Esophagus (tissue), 2 donors: Measurements from ENCODE around the gene NDST4. TPM values are rescaled to one million over a fixed set of nuclear protein-coding genes. Genes with fewer than 3 reads are reported as not detected.

Source experiments
- H3K27ac ChIP-seq, 2 donors: one replicate each; pipeline ENCODE4 v1.5.1; 2013; ENCODE audit warnings: low read depth in 2 of 2, mild to moderate bottlenecking in 2 of 2, inconsistent platforms in 1 of 2, low read length in 1 of 2, moderate library complexity in 1 of 2
- H3K27me3 ChIP-seq, 2 donors: one replicate each; pipeline ENCODE4 v1.6.1; 2013; ENCODE audit warnings: low read length in 2 of 2, control low read depth in 1 of 2, mild to moderate bottlenecking in 1 of 2; ENCODE audit not compliant: insufficient read depth in 2 of 2, control insufficient read depth in 1 of 2
- H3K36me3 ChIP-seq, 2 donors: one replicate each; pipeline ENCODE4 v1.6.1; 2013; ENCODE audit warnings: low read length in 1 of 2; ENCODE audit not compliant: control insufficient read depth in 2 of 2, insufficient read depth in 2 of 2
- H3K4me1 ChIP-seq, 2 donors: one replicate each; pipeline ENCODE4 v1.6.1; 2013; ENCODE audit warnings: low read length in 1 of 2; ENCODE audit not compliant: control insufficient read depth in 2 of 2, insufficient read depth in 2 of 2
- H3K4me3 ChIP-seq, 2 donors: one replicate each; pipeline ENCODE4 v1.5.1; 2013; ENCODE audit warnings: low read length in 2 of 2, mild to moderate bottlenecking in 2 of 2, low read depth in 1 of 2, moderate library complexity in 1 of 2
- H3K9me3 ChIP-seq, 2 donors: one replicate each; pipeline ENCODE4 v1.6.1; 2013; ENCODE audit warnings: mild to moderate bottlenecking in 2 of 2, low read depth in 1 of 2, low read length in 1 of 2, moderate library complexity in 1 of 2; ENCODE audit not compliant: control insufficient read depth in 2 of 2, insufficient read depth in 1 of 2
- WGBS, 2 donors: extraction: QIAGEN DNeasy Blood & Tissue Kit; methylation state at CpG; one replicate each; pipeline ENCODE4 v1.1.7; 2013; 5-methylcytosine and 5-hydroxymethylcytosine counted together
- polyA plus RNA-seq, 2 donors: library from polyadenylated mRNA; stranded (reverse); fragments of 200-250 nt; gene quantifications; one replicate each; pipeline ENCODE4 v1.2.3, GENCODE V29; 2013
- donor health status: healthy with polysubstance abuse.
- donor health status: Bipolar disorder and iron deficiency.

NDST4 gene
- polyA plus RNA-seq, result not detected

GRCh38 chr4:115113506-115114106 is at the start of gene NDST4:
Gene NDST4, minus strand, starts transcription at chr4:115113620. Its CDS starts 36,584 bp downstream, at chr4:115077036.
- Histone ChIP-seq H3K4me1 (no peaks in the 10 kb centered on the region), H3K9me3 (no peaks in the 10 kb centered on the region), H3K36me3 (no peaks in the 10 kb centered on the region), H3K27ac (no peak within 1 kb of the TSS), H3K4me3 (no peak within 1 kb of the TSS), H3K27me3 (no peaks in the 10 kb centered on the region)
- 22 to 26% methylated on average over 10 of the region's 10 CpGs for WGBS, 2 donors

GRCh38 chr4:115159141-115159540 is 45.7 kb upstream of the NDST4 start:
- no peaks in the 10 kb centered on the region for H3K36me3 ChIP-seq
- no peak overlapping the region for H3K4me3 ChIP-seq
- no peak overlapping the region for H3K27ac ChIP-seq
- H3K4me1 ChIP-seq, result no peaks in the 10 kb centered on the region
- WGBS, 2 donors, result 29 to 44% methylated on average over 1 of the region's 1 CpG
- no peaks in the 10 kb centered on the region for H3K9me3 ChIP-seq
- H3K27me3 ChIP-seq, result no peaks in the 10 kb centered on the region

- Histone ChIP-seq H3K9me3 (no peaks in the 10 kb centered on the region), H3K36me3 (no peaks in the 10 kb centered on the region), H3K4me1 (no peaks in the 10 kb centered on the region), H3K4me3 (no peak overlapping the region), H3K27me3 (no peaks in the 10 kb centered on the region), H3K27ac (no peak overlapping the region)
- 78 to 86% methylated on average over 2 of the region's 2 CpGs for WGBS, 2 donors
Observed at GRCh38 chr4:115158296-115158695, 44.9 kb upstream of the NDST4 start.

- H3K36me3 ChIP-seq, result no peaks in the 10 kb centered on the region
Observed at GRCh38 chr4:115154826-115155225, 41.4 kb upstream of the NDST4 start.

GRCh38 chr4:115152965-115153364 is 39.5 kb upstream of the NDST4 start:
- H3K9me3 ChIP-seq, result no peaks in the 10 kb centered on the region
- no peak overlapping the region for H3K4me3 ChIP-seq
- H3K4me1 ChIP-seq, result no peaks in the 10 kb centered on the region
- no peak overlapping the region for H3K27ac ChIP-seq
- H3K36me3 ChIP-seq, result no peaks in the 10 kb centered on the region
- H3K27me3 ChIP-seq, result no peaks in the 10 kb centered on the region

More at GRCh38 chr4:115154826-115155225, 41.4 kb upstream of the NDST4 start:
- H3K9me3 ChIP-seq, result no peaks in the 10 kb centered on the region
- no peak overlapping the region for H3K4me3 ChIP-seq
- no peaks in the 10 kb centered on the region for H3K4me1 ChIP-seq
- no peak overlapping the region for H3K27ac ChIP-seq
- no peaks in the 10 kb centered on the region for H3K27me3 ChIP-seq

GRCh38 chr4:115152081-115152480 is 38.7 kb upstream of the NDST4 start:
- Histone ChIP-seq H3K9me3 (no peaks in the 10 kb centered on the region), H3K27ac (no peak overlapping the region), H3K27me3 (no peaks in the 10 kb centered on the region), H3K4me3 (no peak overlapping the region), H3K4me1 (no peaks in the 10 kb centered on the region), H3K36me3 (no peaks in the 10 kb centered on the region)
- 80 to 88% methylated on average over 3 of the region's 3 CpGs for WGBS, 2 donors

GRCh38 chr4:115149106-115149505 is 35.7 kb upstream of the NDST4 start:
- Histone ChIP-seq H3K4me3 (no peak overlapping the region), H3K27me3 (no peaks in the 10 kb centered on the region), H3K4me1 (no peaks in the 10 kb centered on the region), H3K27ac (no peak overlapping the region), H3K36me3 (no peaks in the 10 kb centered on the region), H3K9me3 (no peaks in the 10 kb centered on the region)
- WGBS, 2 donors, result 61 to 74% methylated on average over 7 of the region's 7 CpGs

GRCh38 chr4:115145393-115146160 is 32.2 kb upstream of the NDST4 start:
- Histone ChIP-seq H3K27ac (no peak overlapping the region), H3K27me3 (no peaks in the 10 kb centered on the region), H3K4me3 (no peak overlapping the region), H3K4me1 (no peaks in the 10 kb centered on the region), H3K9me3 (no peaks in the 10 kb centered on the region), H3K36me3 (no peaks in the 10 kb centered on the region)
- WGBS, 2 donors, result 35 to 48% methylated on average over 3 of the region's 3 CpGs

- no peaks in the 10 kb centered on the region for H3K36me3 ChIP-seq
- no peaks in the 10 kb centered on the region for H3K27me3 ChIP-seq
- no peak overlapping the region for H3K4me3 ChIP-seq
- H3K27ac ChIP-seq, result no peak overlapping the region
- 68 to 69% methylated on average over 2 of the region's 2 CpGs for WGBS, 2 donors
- peaks cover 0 to 5% of the 10 kb centered on the region in 2 donors for H3K9me3 ChIP-seq
- no peaks in the 10 kb centered on the region for H3K4me1 ChIP-seq
Observed at GRCh38 chr4:115128037-115128436, 14.6 kb upstream of the NDST4 start.

- no peaks in the 10 kb centered on the region for H3K36me3 ChIP-seq
- no peaks in the 10 kb centered on the region for H3K27me3 ChIP-seq
- H3K9me3 ChIP-seq, result peaks cover 0 to 5% of the 10 kb centered on the region in 2 donors
- H3K4me3 ChIP-seq, result no peak overlapping the region
- H3K27ac ChIP-seq, result no peak overlapping the region
- 74 to 83% methylated on average over 2 of the region's 2 CpGs for WGBS, 2 donors
- no peaks in the 10 kb centered on the region for H3K4me1 ChIP-seq
Observed at GRCh38 chr4:115126491-115126890, 13.1 kb upstream of the NDST4 start.
